ENCODE data around the gene TUBB6. TPM values are rescaled to one million over a fixed set of nuclear protein-coding genes. Genes with fewer than 3 reads are reported as not detected.

The TUBB6 gene
- total and polyA plus RNA-seq, 2 donors (not counting 3 experiments of a cell fraction or from before 2014, with no cell fraction given), result 440 to 747 TPM

DNA sequence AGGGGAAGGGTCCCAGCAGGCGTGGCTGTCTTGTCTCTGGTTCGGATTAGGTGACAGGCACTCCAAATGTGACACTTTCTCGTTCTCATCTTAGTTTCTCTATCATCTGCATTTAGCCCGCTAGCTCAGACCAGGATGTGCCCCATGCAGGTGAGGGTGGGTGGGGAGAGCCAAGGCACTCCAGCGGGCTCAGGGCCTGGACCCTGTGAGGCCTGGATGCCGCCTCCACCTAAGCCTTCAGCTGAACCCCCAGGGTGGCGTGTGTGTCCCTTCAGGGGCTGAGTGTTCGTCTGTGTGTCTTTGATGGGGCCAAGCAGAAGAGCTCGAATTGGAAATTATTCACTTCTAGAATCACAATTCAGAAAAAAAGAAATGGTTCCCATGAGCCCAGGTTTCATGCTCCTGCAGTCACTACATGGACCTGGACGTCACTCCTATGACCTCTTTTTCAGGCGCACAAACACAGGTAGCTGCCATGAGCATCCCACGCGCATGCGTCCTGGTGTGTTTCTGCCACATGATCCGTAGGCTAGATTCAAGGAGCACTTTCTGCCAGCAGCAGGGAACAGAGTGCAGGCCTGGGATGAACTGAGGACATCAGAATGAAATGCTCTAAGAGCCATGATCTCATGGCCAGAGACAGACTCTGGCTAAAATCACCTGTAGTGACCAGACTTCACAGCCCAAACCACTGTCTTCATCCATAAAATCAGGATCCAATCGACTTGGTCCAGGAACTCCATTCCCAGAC, 28.1 kb upstream of the TUBB6 start:
- no peak overlapping the region for H2AFZ ChIP-seq (ENCODE audit: low read depth, low read length)
- no peaks in the 10 kb centered on the region for H3K36me3 ChIP-seq (ENCODE audit: control insufficient read depth in 2 of 2, extremely low read depth in 1 of 2, insufficient read depth in 2 of 2, low read length in 2 of 2)
- H3K79me2 ChIP-seq (ENCODE audit: control insufficient read depth, insufficient read depth, low read length), result no peaks in the 10 kb centered on the region
- no TSS peak for BruUV-seq (replicated peaks)
- H3K4me3 ChIP-seq (replicated peaks in 1 of 3; ENCODE audit: insufficient read depth in 1 of 3, low read depth in 1 of 3, low read length in 3 of 3), result no peak overlapping the region
- H3K4me1 ChIP-seq (ENCODE audit: control insufficient read depth, extremely low read depth, insufficient read depth, low read length), result peaks cover 34% of the 10 kb centered on the region
- H3K4me2 ChIP-seq (ENCODE audit: insufficient read depth, low read length), result peak overlapping the region; percentile 37
- ChIA-PET POLR2A (interaction anchor here (0.6 to 3.4 kb wide), 5 partner anchors 10 to 28 kb away, joined by 3 to 46 read pairs (median 4); partner anchors contain the start of gene TUBB6), CTCF (interaction anchor here (1.2 to 4.2 kb wide), 5 partner anchors 8 to 48 kb away, joined by 6 to 23 read pairs (median 7); no protein-coding TSS in a partner anchor)
- no peak for DNase-seq (ENCODE audit: low read depth, low spot score)
- TF ChIP-seq, protein P1, sequence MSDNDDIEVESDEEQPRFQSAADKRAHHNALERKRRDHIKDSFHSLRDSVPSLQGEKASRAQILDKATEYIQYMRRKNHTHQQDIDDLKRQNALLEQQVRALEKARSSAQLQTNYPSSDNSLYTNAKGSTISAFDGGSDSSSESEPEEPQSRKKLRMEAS (IDR thresholded peaks at IDR 0.05; ENCODE audit: insufficient read depth, insufficient read length), result no peak
- no peak for TF ChIP-seq GATA2 (IDR thresholded peaks at IDR 0.05; ENCODE audit: insufficient read depth, insufficient read length, low read depth, low read length)
- no peak for TF ChIP-seq FOS (IDR thresholded peaks at IDR 0.05; ENCODE audit: borderline replicate concordance, insufficient read depth, low read length)
- no peak for TF ChIP-seq POLR2AphosphoS5 (IDR thresholded peaks at IDR 0.05; ENCODE audit: insufficient read depth, low read depth, low read length)
- TF ChIP-seq JUN (IDR thresholded peaks at IDR 0.05; ENCODE audit: borderline replicate concordance, insufficient read depth, insufficient read length, low read depth), result no peak
- TF ChIP-seq, protein P2, sequence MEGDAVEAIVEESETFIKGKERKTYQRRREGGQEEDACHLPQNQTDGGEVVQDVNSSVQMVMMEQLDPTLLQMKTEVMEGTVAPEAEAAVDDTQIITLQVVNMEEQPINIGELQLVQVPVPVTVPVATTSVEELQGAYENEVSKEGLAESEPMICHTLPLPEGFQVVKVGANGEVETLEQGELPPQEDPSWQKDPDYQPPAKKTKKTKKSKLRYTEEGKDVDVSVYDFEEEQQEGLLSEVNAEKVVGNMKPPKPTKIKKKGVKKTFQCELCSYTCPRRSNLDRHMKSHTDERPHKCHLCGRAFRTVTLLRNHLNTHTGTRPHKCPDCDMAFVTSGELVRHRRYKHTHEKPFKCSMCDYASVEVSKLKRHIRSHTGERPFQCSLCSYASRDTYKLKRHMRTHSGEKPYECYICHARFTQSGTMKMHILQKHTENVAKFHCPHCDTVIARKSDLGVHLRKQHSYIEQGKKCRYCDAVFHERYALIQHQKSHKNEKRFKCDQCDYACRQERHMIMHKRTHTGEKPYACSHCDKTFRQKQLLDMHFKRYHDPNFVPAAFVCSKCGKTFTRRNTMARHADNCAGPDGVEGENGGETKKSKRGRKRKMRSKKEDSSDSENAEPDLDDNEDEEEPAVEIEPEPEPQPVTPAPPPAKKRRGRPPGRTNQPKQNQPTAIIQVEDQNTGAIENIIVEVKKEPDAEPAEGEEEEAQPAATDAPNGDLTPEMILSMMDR (IDR thresholded peaks at IDR 0.05; ENCODE audit: extremely low read depth in 1 of 2, insufficient read depth in 1 of 2, low read depth in 1 of 2, low read length in 2 of 2), result no peak
- no peak for TF ChIP-seq MYC (IDR thresholded peaks at IDR 0.05; ENCODE audit: low read depth, low read length)
- no peak for TF ChIP-seq POLR2A (IDR thresholded peaks at IDR 0.05; ENCODE audit: low read depth, low read length)
- no peak for TF ChIP-seq EZH2 (IDR thresholded peaks at IDR 0.05; ENCODE audit: borderline replicate concordance, low read depth, low read length, severe bottlenecking)
- no peaks in the 10 kb centered on the region for H3K9me1 ChIP-seq (replicated peaks; ENCODE audit: control insufficient read depth, extremely low read depth, insufficient read depth, low read length)
- no peaks in the 10 kb centered on the region for H3K27me3 ChIP-seq (ENCODE audit: control insufficient read depth in 2 of 2, insufficient read depth in 2 of 2, low read length in 2 of 2)
- peak overlapping the region; percentile 47 for H3K9ac ChIP-seq (replicated peaks; ENCODE audit: extremely low read depth, insufficient read depth, low read length)
- H3K9me3 ChIP-seq (replicated peaks; ENCODE audit: control insufficient read depth, insufficient read depth, low read length), result no peaks in the 10 kb centered on the region
- no peak for FAIRE-seq
- intact Hi-C loops (cut with micrococcal nuclease), result loop anchor here (1.0 to 10.0 kb wide), 4 partner anchors 16 to 375 kb away; partner anchors contain the start of genes AFG3L2, SPIRE1 and TUBB6
- dilution Hi-C loops (cut with MboI; ENCODE audit: extremely low pct_ligation_motif_present, low sequenced_read_pairs), result no loop called here
- no peaks in the 10 kb centered on the region for H4K20me1 ChIP-seq (replicated peaks; ENCODE audit: control insufficient read depth, extremely low read depth, insufficient read depth, low read length)
- H3K27ac ChIP-seq (ENCODE audit: insufficient read depth, low read depth, low read length), result peak overlapping the region; percentile 89

Measured in endothelial cell of umbilical vein (primary cell).